ENCODE measurements around the gene VPS26B. TPM values are rescaled to one million over a fixed set of nuclear protein-coding genes. Genes with fewer than 3 reads are reported as not detected.

The VPS26B gene
- total and polyA plus RNA-seq, 5 donors from 2014 or later: 43.9 to 65.1 (median 61.6) TPM

Other genes with a start within 250 kb of the VPS26B start
- 5.5 TPM for gene JAM3, start 155.6 kb upstream of the VPS26B start, total RNA-seq
- 1 to 10 TPM; 3.1 to 4.6 (median 3.3) TPM for gene JAM3, start 155.6 kb upstream of the VPS26B start, polyA plus RNA-seq
- 38.2 TPM for gene NCAPD3, start 704 bp upstream of the VPS26B start, total RNA-seq
- 10 to 100 TPM; 12.9 to 19.3 (median 14.6) TPM for gene NCAPD3, start 704 bp upstream of the VPS26B start, polyA plus RNA-seq
- 35.2 TPM for gene THYN1, start 28.7 kb downstream of the VPS26B start, total RNA-seq
- gene THYN1, start 28.7 kb downstream of the VPS26B start, polyA plus RNA-seq: 100 to 1,000 TPM; 138 to 148 (median 144) TPM
- 28.7 TPM for gene ACAD8, start 28.9 kb downstream of the VPS26B start, total RNA-seq
- 10 to 100 TPM; 18.6 to 22.6 (median 19.9) TPM for gene ACAD8, start 28.9 kb downstream of the VPS26B start, polyA plus RNA-seq
- 2.0 TPM for gene GLB1L3, start 51.7 kb downstream of the VPS26B start, total RNA-seq
- gene GLB1L3, start 51.7 kb downstream of the VPS26B start, polyA plus RNA-seq: 1 to 10 TPM; 2.1 to 3.0 (median 2.3) TPM
- gene GLB1L2, start 107.3 kb downstream of the VPS26B start, total RNA-seq: 0.54 TPM
- gene GLB1L2, start 107.3 kb downstream of the VPS26B start, polyA plus RNA-seq: under 1 TPM in 3 of 4 donors, not detected in 1; 0.11 to 0.79 (median 0.53) TPM
- 1.9 TPM for gene B3GAT1, start 187.6 kb downstream of the VPS26B start, total RNA-seq
- gene B3GAT1, start 187.6 kb downstream of the VPS26B start, polyA plus RNA-seq: not detected

Data from CD4-positive, CD25-positive, alpha-beta regulatory T cell (primary cell).